CD14-positive monocyte (primary cell): ENCODE data around the gene ZNF831. TPM values are rescaled to one million over a fixed set of nuclear protein-coding genes. Genes with fewer than 3 reads are reported as not detected.

ENCODE experiments used
- DNase-seq, 3 donors: peaks; one replicate each; pipeline ENCODE4 v3.0.0-alpha.2; 2011 to 2022
- H2AFZ ChIP-seq: 2 replicates; pipeline ENCODE4 v1.6.0; 2012; ENCODE audit warnings: mild to moderate bottlenecking, low read depth, low read length, inconsistent platforms; ENCODE audit not compliant: insufficient read depth, poor library complexity, severe bottlenecking
- H3K27ac ChIP-seq, 2 donors: 1 replicate in 1 of 2; 2 replicates in 1 of 2; pipeline ENCODE4 v1.5.1; 2012 to 2013; ENCODE audit warnings: low read length in 2 of 2, control low read depth in 1 of 2, inconsistent platforms in 1 of 2, low read depth in 1 of 2, mild to moderate bottlenecking in 1 of 2
- H3K27me3 ChIP-seq, 2 donors: one replicate each; pipeline versions ENCODE4 v1.6.0 to v1.6.1; 2011 to 2013; ENCODE audit warnings: low read length in 2 of 2; ENCODE audit not compliant: control insufficient read depth in 2 of 2, insufficient read depth in 2 of 2
- H3K36me3 ChIP-seq, 2 donors: replicated peaks in 1 of 2; 1 replicate in 1 of 2; 2 replicates in 1 of 2; pipeline versions ENCODE4 v1.5.1 to v1.6.1; 2012 to 2013; ENCODE audit warnings: low read length in 2 of 2, control low read depth in 1 of 2, inconsistent platforms in 1 of 2, mild to moderate bottlenecking in 1 of 2; ENCODE audit not compliant: insufficient read depth in 2 of 2, control insufficient read depth in 1 of 2
- H3K4me1 ChIP-seq, 2 donors: 1 replicate in 1 of 2; 2 replicates in 1 of 2; pipeline versions ENCODE4 v1.5.1 to v1.6.1; 2012 to 2013; ENCODE audit warnings: low read length in 2 of 2, control low read depth in 1 of 2, inconsistent platforms in 1 of 2, mild to moderate bottlenecking in 1 of 2, moderate library complexity in 1 of 2; ENCODE audit not compliant: insufficient read depth in 2 of 2, control insufficient read depth in 1 of 2
- H3K4me2 ChIP-seq: replicated peaks from 2 replicates; pipeline ENCODE3; 2012; ENCODE audit warnings: low read length, moderate library complexity, mild to moderate bottlenecking; ENCODE audit not compliant: poor library complexity, severe bottlenecking; ENCODE audit errors: extremely low read depth
- H3K4me3 ChIP-seq, 3 experiments: fragments of 200-600 bp in 1 of 3; sonication (generic) in 1 of 3; replicated peaks in 1 of 3; 1 replicate in 2 of 3; 2 replicates in 1 of 3; pipeline ENCODE4 v1.5.1; 2011 to 2013; ENCODE audit warnings: low read length in 3 of 3, mild to moderate bottlenecking in 3 of 3, control low read depth in 2 of 3, low read depth in 2 of 3, inconsistent platforms in 1 of 3, moderate library complexity in 1 of 3
- H3K79me2 ChIP-seq: 2 replicates; pipeline ENCODE4 v1.6.0; 2012; ENCODE audit warnings: mild to moderate bottlenecking, control low read depth, inconsistent platforms, low read length, moderate library complexity; ENCODE audit not compliant: insufficient read depth
- H3K9ac ChIP-seq: 2 replicates; pipeline ENCODE4 v1.6.0; 2017; ENCODE audit warnings: low read length, mild to moderate bottlenecking; ENCODE audit not compliant: insufficient read depth, poor library complexity, severe bottlenecking
- H3K9me3 ChIP-seq, 2 donors: replicated peaks in 1 of 2; 1 replicate in 1 of 2; 2 replicates in 1 of 2; pipeline versions ENCODE4 v1.5.1 to v1.6.1; 2012 to 2013; ENCODE audit warnings: low read length in 2 of 2, control low read depth in 1 of 2; ENCODE audit not compliant: control insufficient read depth in 1 of 2, insufficient read depth in 1 of 2
- H4K20me1 ChIP-seq: 2 replicates; pipeline ENCODE4 v1.6.0; 2012; ENCODE audit warnings: mild to moderate bottlenecking, low read length, control low read depth, moderate library complexity; ENCODE audit not compliant: insufficient read depth
- H3K27ac Mint-ChIP-seq, 7 donors: one replicate each; pipeline ENCODE4 v1.8.0; 2020; ENCODE audit warnings: mild to moderate bottlenecking in 7 of 7, mixed read lengths in 7 of 7, moderate library complexity in 6 of 7, inconsistent platforms in 2 of 7
- H3K27me3 Mint-ChIP-seq, 3 donors: one replicate each; pipeline ENCODE4 v1.8.0; 2021 to 2022; ENCODE audit warnings: low read depth in 3 of 3, mild to moderate bottlenecking in 3 of 3, mixed read lengths in 3 of 3, moderate library complexity in 3 of 3, inconsistent platforms in 1 of 3
- H3K36me3 Mint-ChIP-seq, 2 donors: one replicate each; pipeline ENCODE4 v1.8.0; 2020; ENCODE audit warnings: mixed read lengths in 2 of 2, inconsistent platforms in 1 of 2, mild to moderate bottlenecking in 1 of 2
- H3K4me1 Mint-ChIP-seq: one replicate; pipeline ENCODE4 v1.8.0; 2020; ENCODE audit warnings: mild to moderate bottlenecking, mixed read lengths
- H3K4me3 Mint-ChIP-seq, 2 donors: one replicate each; pipeline ENCODE4 v1.8.0; 2020; ENCODE audit warnings: mild to moderate bottlenecking in 2 of 2, mixed read lengths in 2 of 2, moderate library complexity in 1 of 2
- H3K9me3 Mint-ChIP-seq, 7 donors: one replicate each; pipeline ENCODE4 v1.8.0; 2020 to 2022; ENCODE audit warnings: mixed read lengths in 7 of 7, mild to moderate bottlenecking in 6 of 7, moderate library complexity in 6 of 7, inconsistent platforms in 2 of 7
- WGBS: methylation state at CpG from one replicate; pipeline ENCODE4 v1.1.5; 2013; ENCODE audit warnings: missing lambda C conversion rate; ENCODE audit not compliant: insufficient coverage; 5-methylcytosine and 5-hydroxymethylcytosine counted together
- intact Hi-C, 2 donors: fragments of 100-400 bp; cut with micrococcal nuclease; formaldehyde crosslinking; loops; one replicate each; pipeline versions ENCODE4 v1.15.0 to v1.15.1; 2023
- polyA plus RNA-seq, 3 donors: library from polyadenylated mRNA; depleted of rRNA in 1 of 3; unstranded in 2 of 3; stranded (reverse) in 1 of 3; fragments of 300-500 nt in 2 of 3; fragments of >200 nt in 1 of 3; fragmentation: Illumina TruSeq in 2 of 3; gene quantifications; 1 replicate in 2 of 3; 2 replicates in 1 of 3; pipeline ENCODE4 v1.2.3, GENCODE V29; 2012 to 2021
- TF ChIP-seq, protein P1 (sequence below): fragments of 200-600 bp; IDR thresholded peaks from one replicate; pipeline ENCODE4 v1.8.0; 2022; ENCODE audit warnings: antibody characterized with exemption, mild to moderate bottlenecking

Gene ZNF831
- polyA plus RNA-seq, 3 donors = 0.03 to 0.09 TPM; not detected in 1

DNA sequence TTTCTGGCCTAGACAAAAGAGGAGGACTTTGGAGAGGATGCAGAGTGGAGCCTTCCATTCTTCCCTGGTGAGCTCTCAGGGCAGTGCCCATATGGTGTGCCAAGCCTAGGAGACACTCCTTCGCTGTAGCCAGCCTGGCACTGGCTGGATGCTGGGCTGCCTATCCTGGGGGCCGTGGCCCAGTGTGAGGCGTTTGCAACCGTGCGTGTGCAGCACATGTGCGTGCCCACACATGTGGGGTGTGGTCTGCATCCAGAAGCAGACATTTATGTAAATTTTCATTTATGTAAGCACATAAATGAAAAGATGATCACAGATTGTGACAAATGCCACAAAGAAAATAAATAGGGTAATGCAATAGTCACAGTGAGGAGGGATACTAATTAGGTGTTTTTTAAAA, 35.8 kb upstream of the ZNF831 start:
- H3K4me2 ChIP-seq = no peak overlapping the region
- H3K27ac Mint-ChIP-seq = no peak overlapping the region
- no peak overlapping the region for H3K9ac ChIP-seq
- H2AFZ ChIP-seq = no peak overlapping the region
- H3K4me1 Mint-ChIP-seq = peaks cover 6% of the 10 kb centered on the region
- no peaks in the 10 kb centered on the region for H3K27me3 ChIP-seq
- no peaks in the 10 kb centered on the region for H3K36me3 Mint-ChIP-seq
- no peaks in the 10 kb centered on the region for H3K79me2 ChIP-seq
- no peaks in the 10 kb centered on the region for H3K9me3 ChIP-seq
- H3K27ac ChIP-seq = no peak overlapping the region
- H3K4me1 ChIP-seq = peaks cover 0 to 3% of the 10 kb centered on the region in 2 donors
- no peak for DNase-seq
- peaks cover 11% of the 10 kb centered on the region in 3 donors for H3K27me3 Mint-ChIP-seq
- no peak overlapping the region for H3K4me3 Mint-ChIP-seq
- no peak overlapping the region for H3K4me3 ChIP-seq
- TF ChIP-seq, protein P1, sequence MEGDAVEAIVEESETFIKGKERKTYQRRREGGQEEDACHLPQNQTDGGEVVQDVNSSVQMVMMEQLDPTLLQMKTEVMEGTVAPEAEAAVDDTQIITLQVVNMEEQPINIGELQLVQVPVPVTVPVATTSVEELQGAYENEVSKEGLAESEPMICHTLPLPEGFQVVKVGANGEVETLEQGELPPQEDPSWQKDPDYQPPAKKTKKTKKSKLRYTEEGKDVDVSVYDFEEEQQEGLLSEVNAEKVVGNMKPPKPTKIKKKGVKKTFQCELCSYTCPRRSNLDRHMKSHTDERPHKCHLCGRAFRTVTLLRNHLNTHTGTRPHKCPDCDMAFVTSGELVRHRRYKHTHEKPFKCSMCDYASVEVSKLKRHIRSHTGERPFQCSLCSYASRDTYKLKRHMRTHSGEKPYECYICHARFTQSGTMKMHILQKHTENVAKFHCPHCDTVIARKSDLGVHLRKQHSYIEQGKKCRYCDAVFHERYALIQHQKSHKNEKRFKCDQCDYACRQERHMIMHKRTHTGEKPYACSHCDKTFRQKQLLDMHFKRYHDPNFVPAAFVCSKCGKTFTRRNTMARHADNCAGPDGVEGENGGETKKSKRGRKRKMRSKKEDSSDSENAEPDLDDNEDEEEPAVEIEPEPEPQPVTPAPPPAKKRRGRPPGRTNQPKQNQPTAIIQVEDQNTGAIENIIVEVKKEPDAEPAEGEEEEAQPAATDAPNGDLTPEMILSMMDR = no peak
- 89% methylated on average over 5 of the region's 6 CpGs for WGBS
- no peaks in the 10 kb centered on the region for H3K36me3 ChIP-seq
- H3K9me3 Mint-ChIP-seq = peaks cover 0 to 2% (median 0%) of the 10 kb centered on the region in 7 donors
- intact Hi-C loops = no loop called here
- H4K20me1 ChIP-seq = no peaks in the 10 kb centered on the region

DNA sequence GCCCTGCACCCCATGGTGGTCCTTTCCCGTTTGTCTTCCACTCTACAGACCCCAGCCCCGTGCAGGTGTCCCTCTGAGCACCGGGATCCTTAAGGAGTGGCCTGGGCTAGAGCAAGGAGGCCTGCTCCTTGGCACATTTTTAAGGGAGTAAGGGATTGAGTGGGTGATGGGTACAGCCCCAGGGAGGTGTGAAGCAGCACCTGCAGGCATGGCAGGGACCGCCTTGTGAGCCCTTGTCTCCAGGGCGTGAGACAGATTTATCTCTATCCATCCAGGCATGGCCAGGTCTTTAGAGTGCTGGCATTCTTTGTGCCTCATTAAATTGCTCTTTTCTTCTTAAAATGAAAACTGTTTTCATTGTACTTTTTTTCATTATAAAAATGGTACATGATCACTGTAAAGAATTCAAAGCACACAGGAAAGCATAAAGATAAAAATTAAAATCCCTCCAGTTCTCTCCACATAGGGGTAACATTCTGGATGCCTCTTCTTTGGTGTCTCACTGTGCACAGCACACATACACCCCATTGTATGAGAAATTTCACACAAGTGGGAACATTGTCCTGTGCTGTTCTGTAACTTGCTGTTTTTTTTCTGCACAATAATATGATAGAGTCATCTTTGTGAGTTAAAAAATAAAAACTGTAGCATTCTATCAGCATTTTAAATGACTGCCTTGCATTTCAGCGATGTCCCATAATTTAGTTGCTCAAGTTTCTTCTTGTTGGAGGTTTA, 31.9 kb upstream of the ZNF831 start:
- peaks cover 0 to 2% (median 0%) of the 10 kb centered on the region in 7 donors for H3K9me3 Mint-ChIP-seq
- Histone ChIP-seq H3K27ac (no peak overlapping the region), H3K79me2 (no peaks in the 10 kb centered on the region), H3K27me3 (no peaks in the 10 kb centered on the region), H3K9me3 (no peaks in the 10 kb centered on the region), H3K4me1 (no peaks in the 10 kb centered on the region), H4K20me1 (no peaks in the 10 kb centered on the region), H3K4me2 (no peak overlapping the region), H2AFZ (no peak overlapping the region), H3K9ac (no peak overlapping the region), H3K4me3 (no peak overlapping the region), H3K36me3 (no peaks in the 10 kb centered on the region)
- 94% methylated on average over 4 of the region's 6 CpGs for WGBS
- H3K36me3 Mint-ChIP-seq = no peaks in the 10 kb centered on the region
- peaks cover 3 to 7% (median 7%) of the 10 kb centered on the region in 3 donors for H3K27me3 Mint-ChIP-seq
- TF ChIP-seq, protein P1 = no peak
- H3K4me3 Mint-ChIP-seq = no peak overlapping the region
- intact Hi-C loops = no loop called here
- H3K27ac Mint-ChIP-seq = no peak overlapping the region
- DNase-seq = no peak
- H3K4me1 Mint-ChIP-seq = no peaks in the 10 kb centered on the region
